ENCODE measurements around the gene PPP4R2.

Gene PPP4R2

GRCh38 chr3:73094951-73095350, 98.3 kb downstream of the PPP4R2 start:
- no peak for DNase-seq
- in situ Hi-C loops (cut with MboI; ENCODE audit: low pct_unique_long_range_greater_than_20kb, low sequenced_read_pairs): loop anchor here (25.0 kb wide), 1 partner anchor 1383 kb away; no protein-coding TSS in a partner anchor

DNA sequence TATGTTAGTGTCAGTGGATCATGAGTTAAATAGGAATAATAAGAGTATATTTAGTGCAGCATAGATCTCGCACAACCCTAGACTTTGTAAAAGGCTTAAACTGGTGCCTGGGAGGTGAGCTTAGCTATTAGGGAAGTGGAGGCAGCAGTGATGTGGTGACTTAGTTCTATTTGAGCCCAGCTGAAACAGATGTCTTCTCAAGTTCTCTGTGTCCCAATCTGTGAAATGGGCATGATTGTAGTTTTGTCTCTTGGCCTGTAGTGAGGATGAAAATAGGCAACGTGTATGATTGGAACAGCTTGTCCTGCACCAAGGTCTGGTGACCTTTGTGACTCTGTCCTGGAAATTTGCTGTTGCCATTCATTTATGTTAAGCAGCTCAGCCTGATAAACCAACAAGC, 99.6 kb downstream of the PPP4R2 start:
- DNase-seq: no peak
- in situ Hi-C loops (cut with MboI; ENCODE audit: low pct_unique_long_range_greater_than_20kb, low sequenced_read_pairs): loop anchor here (25.0 kb wide), 1 partner anchor 1384 kb away; no protein-coding TSS in a partner anchor

DNA sequence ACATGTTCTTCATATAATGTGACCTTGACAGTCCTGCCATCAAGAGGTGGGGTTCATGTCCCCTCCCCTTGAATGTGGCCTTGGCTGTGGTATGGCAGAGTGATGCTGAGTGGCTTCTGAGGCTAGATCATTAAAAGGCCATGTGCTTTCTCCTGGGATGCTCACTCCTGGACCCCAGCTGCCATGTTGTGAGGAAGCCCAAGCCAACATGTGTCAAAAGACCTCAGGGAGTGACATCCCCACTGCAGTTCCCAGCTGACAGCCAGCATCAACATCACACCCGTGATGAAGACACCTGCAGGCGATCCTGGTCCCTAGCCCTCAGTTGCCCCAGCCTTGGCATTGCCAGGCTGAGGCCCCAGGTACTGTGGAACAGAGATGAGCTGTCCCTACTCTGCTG, 101.4 kb downstream of the PPP4R2 start:
- in situ Hi-C loops (cut with MboI; ENCODE audit: low pct_unique_long_range_greater_than_20kb, low sequenced_read_pairs): loop anchor here (25.0 kb wide), 1 partner anchor 1386 kb away; no protein-coding TSS in a partner anchor
- DNase-seq: no peak

GRCh38 chr3:73098873-73099272, 102.3 kb downstream of the PPP4R2 start:
- in situ Hi-C loops (cut with MboI; ENCODE audit: low pct_unique_long_range_greater_than_20kb, low sequenced_read_pairs): loop anchor here (25.0 kb wide), 1 partner anchor 1387 kb away; no protein-coding TSS in a partner anchor

DNA sequence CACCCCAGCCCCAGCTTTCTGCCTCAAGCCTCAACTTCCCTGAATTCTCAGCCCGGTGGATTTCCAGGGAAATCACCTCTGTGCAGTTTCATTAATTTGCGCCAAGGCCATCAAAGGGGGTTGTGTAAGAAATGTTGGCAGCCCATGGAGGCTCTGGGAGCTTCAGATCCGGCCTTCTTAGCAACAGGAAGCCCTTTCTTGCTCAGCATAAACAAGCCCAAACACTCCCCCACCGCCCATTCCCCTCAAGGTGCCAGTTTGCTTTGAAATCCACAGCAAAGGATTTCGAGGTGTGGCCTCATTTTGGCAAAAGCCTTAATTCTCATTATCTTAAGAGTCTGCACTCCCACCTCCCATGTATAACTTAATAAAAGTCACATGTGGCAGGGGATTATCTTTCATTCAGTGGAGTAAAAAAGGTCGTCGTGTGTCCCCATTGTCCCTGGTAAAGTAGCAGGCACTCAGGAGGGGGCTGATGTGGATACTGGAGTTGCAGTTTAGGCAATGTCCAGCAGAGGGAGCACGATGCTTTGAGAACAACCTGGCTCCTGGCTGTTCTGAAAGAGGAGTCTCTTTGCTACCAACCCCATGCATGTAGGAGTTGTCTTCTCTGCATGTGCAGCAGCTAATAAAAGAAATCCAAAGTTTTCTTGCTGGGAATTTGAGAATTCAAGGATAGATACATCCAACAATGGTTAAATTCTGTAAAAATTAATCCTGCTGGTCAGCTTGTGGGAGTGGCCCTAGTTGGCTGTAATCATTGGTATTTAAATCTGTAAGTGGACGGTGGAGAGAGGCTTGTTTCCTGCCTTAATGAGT, 104.3 kb downstream of the PPP4R2 start:
- peak; percentile 84 for DNase-seq
- in situ Hi-C loops (cut with MboI; ENCODE audit: low pct_unique_long_range_greater_than_20kb, low sequenced_read_pairs): loop anchor here (25.0 kb wide), 1 partner anchor 336 kb away; no protein-coding TSS in a partner anchor

More at GRCh38 chr3:73098873-73099272, 102.3 kb downstream of the PPP4R2 start:
- peak; percentile 51 for DNase-seq

GRCh38 chr3:73101881-73102280, 105.3 kb downstream of the PPP4R2 start:
- in situ Hi-C loops (cut with MboI; ENCODE audit: low pct_unique_long_range_greater_than_20kb, low sequenced_read_pairs): loop anchor here (25.0 kb wide), 1 partner anchor 335 kb away; no protein-coding TSS in a partner anchor
- DNase-seq: no peak

DNA sequence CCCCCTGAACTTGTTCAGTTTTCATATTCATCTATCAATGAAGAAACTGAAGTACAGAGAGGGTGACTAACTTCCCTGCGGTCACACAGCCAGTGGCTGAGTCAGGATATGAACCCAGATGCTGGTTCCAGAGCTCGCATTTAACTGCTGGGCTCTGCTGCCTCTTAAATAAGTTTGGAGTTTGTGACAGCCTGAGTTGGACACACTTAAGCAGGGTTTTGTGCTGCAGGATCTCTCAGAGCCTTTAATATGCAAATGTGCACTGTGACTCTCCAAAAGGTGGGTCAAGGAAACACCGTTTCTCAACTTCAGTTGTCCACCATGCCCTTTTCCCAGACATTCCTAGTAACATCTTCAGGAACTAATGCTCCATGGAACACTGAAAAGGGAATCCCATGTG, 110.6 kb downstream of the PPP4R2 start:
- in situ Hi-C loops (cut with MboI; ENCODE audit: low pct_unique_long_range_greater_than_20kb, low sequenced_read_pairs): loop anchor here (25.0 kb wide), 1 partner anchor 330 kb away; no protein-coding TSS in a partner anchor
- no peak for DNase-seq

DNA sequence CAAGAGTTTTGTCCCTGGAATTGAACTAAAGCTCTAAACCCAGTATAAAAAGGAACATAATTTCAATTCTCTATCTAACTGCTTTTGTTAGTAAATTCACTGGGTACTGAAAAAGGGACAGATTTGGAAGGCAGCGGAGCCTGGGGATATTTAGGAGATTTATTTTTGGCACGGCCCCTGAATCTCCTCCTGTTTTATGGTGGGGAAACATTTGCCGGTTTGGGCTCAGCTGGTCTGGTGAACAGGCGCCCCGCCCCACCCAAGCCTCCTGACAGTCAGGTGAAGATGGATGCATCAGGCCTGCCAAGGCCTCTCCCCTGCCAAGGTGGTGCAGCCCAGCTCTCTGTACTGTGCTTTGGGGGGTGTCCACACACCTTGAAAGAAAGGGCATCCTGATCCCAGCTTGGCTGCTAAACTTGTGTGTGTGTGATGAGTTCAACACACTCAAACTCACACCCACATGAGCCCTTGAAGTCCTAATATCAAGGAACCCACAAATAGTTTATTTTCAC, 111.1 kb downstream of the PPP4R2 start:
- in situ Hi-C loops (cut with MboI; ENCODE audit: low pct_unique_long_range_greater_than_20kb, low sequenced_read_pairs): loop anchor here (25.0 kb wide), 1 partner anchor 330 kb away; no protein-coding TSS in a partner anchor
- DNase-seq: no peak

- in situ Hi-C loops (cut with MboI; ENCODE audit: low pct_unique_long_range_greater_than_20kb, low sequenced_read_pairs): loop anchor here (25.0 kb wide), 1 partner anchor 329 kb away; no protein-coding TSS in a partner anchor
- DNase-seq: no peak
Observed at GRCh38 chr3:73108750-73109149, 112.1 kb downstream of the PPP4R2 start.

GRCh38 chr3:73110530-73110929, 113.9 kb downstream of the PPP4R2 start:
- DNase-seq: no peak
- in situ Hi-C loops (cut with MboI; ENCODE audit: low pct_unique_long_range_greater_than_20kb, low sequenced_read_pairs): loop anchor here (25.0 kb wide), 1 partner anchor 327 kb away; no protein-coding TSS in a partner anchor

GRCh38 chr3:73114711-73115110, 118.1 kb downstream of the PPP4R2 start:
- in situ Hi-C loops (cut with MboI; ENCODE audit: low pct_unique_long_range_greater_than_20kb, low sequenced_read_pairs): loop anchor here (25.0 kb wide), 1 partner anchor 323 kb away; no protein-coding TSS in a partner anchor
- no peak for DNase-seq

- in situ Hi-C loops (cut with MboI; ENCODE audit: low pct_unique_long_range_greater_than_20kb, low sequenced_read_pairs): loop anchor here (25.0 kb wide), 1 partner anchor 321 kb away; no protein-coding TSS in a partner anchor
- no peak for DNase-seq
Observed at GRCh38 chr3:73115806-73116205, 119.2 kb downstream of the PPP4R2 start.
